Upper lobe of left lung (tissue), 4 donors: ENCODE measurements around the gene MSMB.

Experiments
- POLR2A ChIP-seq, 4 donors: fragments of 450-650 bp; IDR thresholded peaks; one replicate each; pipeline ENCODE4 v1.5.1; 2016 to 2017; ENCODE audit warnings: antibody characterized with exemption in 4 of 4, mild to moderate bottlenecking in 2 of 4
- POLR2AphosphoS5 ChIP-seq, 2 donors: sonication (generic); formaldehyde crosslinking; IDR thresholded peaks; one replicate each; pipeline ENCODE4 v1.5.1; 2017; ENCODE audit warnings: antibody characterized with exemption in 2 of 2
- TF ChIP-seq, protein P1 (sequence below), 6 experiments: fragments of 450-650 bp in 4 of 6; fragments of 200-600 bp in 2 of 6; sonication (generic) in 2 of 6; IDR thresholded peaks; one replicate each; pipeline ENCODE4 v1.5.1; 2016 to 2019; ENCODE audit warnings: antibody characterized with exemption in 6 of 6

DNA sequence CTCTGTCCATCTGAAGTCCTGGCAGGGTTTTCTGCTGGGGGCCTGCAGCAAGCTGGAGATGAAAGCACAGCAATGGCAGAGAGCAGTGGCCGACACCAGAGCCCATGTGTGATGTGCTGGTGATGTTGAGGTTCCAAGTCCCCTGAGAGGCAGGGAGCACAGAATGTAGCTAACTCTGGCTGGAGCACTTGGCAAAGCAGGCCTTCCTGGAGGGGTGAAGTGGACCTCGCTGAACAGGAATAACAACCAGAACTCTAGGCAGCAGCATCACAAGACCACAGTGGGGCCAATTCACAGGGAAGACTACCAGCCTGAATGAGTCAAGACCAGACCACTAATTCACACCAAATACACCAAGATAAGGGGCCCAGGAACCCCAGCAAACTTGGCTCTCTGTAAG is 22.8 kb upstream of the MSMB start:
- TF ChIP-seq, protein P1, sequence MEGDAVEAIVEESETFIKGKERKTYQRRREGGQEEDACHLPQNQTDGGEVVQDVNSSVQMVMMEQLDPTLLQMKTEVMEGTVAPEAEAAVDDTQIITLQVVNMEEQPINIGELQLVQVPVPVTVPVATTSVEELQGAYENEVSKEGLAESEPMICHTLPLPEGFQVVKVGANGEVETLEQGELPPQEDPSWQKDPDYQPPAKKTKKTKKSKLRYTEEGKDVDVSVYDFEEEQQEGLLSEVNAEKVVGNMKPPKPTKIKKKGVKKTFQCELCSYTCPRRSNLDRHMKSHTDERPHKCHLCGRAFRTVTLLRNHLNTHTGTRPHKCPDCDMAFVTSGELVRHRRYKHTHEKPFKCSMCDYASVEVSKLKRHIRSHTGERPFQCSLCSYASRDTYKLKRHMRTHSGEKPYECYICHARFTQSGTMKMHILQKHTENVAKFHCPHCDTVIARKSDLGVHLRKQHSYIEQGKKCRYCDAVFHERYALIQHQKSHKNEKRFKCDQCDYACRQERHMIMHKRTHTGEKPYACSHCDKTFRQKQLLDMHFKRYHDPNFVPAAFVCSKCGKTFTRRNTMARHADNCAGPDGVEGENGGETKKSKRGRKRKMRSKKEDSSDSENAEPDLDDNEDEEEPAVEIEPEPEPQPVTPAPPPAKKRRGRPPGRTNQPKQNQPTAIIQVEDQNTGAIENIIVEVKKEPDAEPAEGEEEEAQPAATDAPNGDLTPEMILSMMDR (IDR thresholded peaks at IDR 0.05) = no peak
- no peak for TF ChIP-seq POLR2AphosphoS5 (IDR thresholded peaks at IDR 0.05)
- no peak for TF ChIP-seq POLR2A (IDR thresholded peaks at IDR 0.05)
